ENCODE results near the gene LTBP3.

GRCh38 chr11:65576867-65577755 lies 19.0 kb upstream of the LTBP3 start:
- peak in 2 of 5 experiments; percentile 7 to 21 for TF ChIP-seq CTCF (IDR thresholded peaks at IDR 0.05 in 4 of 5, conservative IDR thresholded peaks at IDR 0.05 in 1 of 5)
- TF ChIP-seq POLR2A (IDR thresholded peaks at IDR 0.05): peak; percentile 94 to 97

Measured in gastrocnemius medialis (tissue), 4 donors.